ENCODE data around the gene TMEM9.
"Not testable (repeated sequence)": the region's sequence is repeated elsewhere in the genome, so short reads cannot be mapped to it uniquely, and the experiment has no call there.

The TMEM9 gene

DNA sequence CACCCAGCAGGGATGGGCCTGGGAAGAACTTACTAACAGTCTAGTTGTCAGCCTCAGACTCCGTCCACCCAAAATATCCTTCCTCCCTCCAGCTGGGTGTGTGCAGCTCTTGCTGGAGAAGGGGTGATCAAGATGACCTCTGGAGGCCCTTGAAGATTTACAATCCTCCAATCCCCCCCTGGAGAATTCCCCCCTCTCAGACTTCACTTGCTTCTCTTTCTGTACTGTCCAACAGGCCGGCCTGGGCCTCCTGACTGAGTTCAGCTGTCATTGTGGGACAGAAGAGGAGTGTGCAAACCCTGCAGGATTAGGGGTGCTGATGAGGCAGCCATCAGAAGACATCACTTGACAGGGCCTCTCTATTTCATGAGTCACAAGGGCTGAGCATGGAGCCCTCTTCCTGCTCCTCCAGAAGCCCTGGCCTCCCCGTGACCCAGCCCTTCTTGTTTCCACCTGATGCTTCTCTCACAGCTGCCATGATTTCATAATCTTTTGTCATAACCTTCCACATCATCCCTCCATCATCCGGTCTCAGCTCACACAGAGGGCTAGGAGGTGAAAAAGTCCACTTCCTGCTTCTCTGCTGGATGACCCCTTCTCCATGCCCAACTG lies 18.8 kb upstream of the TMEM9 start:
- DNase-seq (ENCODE audit: low read depth in 2 of 2) = no peak

DNA sequence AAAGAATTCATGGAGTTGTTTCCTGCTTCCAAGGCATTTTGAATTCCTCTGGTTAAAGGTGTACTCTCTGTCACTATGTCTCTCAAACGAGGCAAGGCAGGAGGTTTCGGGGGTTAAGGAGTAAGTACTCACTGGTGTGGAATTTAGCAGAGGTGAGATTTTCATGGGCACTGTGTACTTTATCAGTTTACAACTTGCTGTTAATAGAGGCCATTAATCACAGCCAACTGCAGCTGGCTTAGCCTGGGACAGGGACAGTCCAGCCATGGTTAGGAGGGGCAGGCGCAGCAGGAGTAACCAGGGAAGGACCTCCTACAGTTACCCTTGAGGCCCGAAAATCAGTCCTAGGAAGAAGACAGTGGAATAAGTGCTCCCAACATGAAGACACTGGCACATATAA lies 18.1 kb upstream of the TMEM9 start:
- no peak for DNase-seq (ENCODE audit: low read depth in 2 of 2)

DNA sequence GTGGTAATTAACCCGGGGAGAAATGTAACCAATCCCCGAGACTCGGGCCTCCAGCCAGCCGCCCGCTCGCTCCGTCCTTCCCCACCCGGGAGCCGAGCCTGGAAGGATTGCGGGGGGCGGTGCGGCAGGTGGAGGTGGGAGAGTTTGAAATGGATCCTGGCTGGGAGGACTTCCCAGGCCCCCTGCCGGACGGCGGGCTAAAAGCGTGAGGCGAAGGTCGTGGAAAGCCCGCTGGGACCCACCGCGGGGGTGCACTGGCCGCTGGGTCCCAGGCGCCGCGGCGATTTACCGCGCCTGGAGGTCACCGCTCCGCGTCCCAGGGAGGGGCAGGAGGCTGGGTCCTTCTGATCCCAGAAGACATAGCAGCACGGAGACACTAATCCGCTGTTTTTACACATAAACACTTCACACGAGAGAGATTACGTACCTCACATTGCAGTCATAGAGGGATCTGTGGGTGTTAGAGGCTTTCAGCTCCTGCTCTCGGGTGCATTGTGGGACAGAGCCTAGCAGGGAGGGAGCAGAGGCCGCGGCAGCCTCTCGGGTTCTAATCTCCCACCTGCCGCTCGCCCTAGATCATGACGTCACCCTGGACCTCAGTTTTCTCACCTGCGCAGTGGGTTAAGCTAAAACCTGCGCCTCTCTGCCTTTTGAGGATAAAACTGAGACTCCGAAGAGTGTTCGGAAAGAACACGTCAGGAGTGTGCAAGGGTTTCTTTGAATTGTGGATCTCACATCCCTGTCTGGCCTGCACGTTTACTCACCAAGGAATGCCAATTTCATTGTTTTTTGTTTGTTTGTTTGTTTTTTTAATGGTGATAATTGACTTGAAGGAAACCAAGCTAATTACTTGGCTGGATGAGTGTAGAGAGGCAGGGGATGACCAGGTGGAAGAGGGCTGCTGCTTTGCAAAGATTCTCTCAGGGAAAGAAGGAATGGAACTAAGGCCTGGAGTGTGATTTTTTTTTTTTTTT lies 17.1 kb upstream of the TMEM9 start:
- peak; percentile 41 to 59 for DNase-seq (ENCODE audit: low read depth in 2 of 2)

DNA sequence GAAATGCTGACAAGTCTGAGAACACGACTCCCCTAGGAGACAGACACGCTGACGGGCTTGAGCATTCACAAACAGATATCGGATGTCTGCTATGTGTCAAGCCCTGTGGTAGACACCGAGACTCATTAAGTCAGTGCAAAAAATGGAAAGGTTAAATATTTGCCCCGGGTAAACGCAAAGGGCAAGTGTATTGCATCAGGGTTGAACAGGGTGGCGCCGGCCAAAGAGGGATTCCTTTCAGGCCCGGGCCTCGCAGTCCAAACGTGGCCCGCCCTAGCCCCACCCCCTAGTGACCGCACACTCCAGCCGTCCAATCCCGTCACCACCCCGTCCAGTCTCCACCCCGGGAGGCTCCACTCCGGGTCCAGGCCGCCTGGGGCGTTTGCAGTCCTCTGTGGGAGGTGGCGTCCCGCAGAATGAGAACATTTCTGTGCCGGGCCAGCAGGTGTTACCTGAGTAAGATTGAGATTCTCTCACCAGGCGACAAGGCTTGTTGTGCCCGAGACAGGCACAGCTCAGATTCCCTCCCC lies 16.3 kb upstream of the TMEM9 start:
- peak; percentile 79 to 81 for DNase-seq (ENCODE audit: low read depth in 2 of 2)

DNA sequence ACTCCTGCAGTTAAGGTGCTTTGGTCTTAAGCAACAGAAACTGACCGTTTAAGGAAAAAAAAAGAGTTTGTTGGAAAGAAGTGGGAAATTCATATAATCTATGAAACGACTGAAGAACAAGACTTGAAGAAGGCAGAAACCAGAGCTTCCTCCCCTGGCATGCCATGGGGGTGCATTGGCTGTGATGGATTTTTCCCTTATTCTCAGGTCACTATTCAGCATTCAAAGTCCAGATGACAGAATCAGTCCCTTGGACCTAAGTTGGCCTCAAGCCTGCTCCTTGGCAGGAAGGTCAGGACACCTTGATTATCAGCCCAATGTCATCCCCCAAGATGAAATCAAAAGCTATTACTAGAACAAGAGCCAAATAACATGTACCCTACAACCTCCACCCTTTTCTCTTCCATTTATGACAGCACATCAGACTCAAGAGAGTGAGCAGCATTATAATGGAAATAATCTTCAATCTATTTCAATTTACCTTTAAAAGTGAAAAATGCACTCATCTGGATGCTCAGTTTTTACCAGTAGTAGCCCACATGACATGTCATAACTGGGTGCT lies 15.8 kb upstream of the TMEM9 start:
- DNase-seq (ENCODE audit: low read depth in 2 of 2) = no peak

DNA sequence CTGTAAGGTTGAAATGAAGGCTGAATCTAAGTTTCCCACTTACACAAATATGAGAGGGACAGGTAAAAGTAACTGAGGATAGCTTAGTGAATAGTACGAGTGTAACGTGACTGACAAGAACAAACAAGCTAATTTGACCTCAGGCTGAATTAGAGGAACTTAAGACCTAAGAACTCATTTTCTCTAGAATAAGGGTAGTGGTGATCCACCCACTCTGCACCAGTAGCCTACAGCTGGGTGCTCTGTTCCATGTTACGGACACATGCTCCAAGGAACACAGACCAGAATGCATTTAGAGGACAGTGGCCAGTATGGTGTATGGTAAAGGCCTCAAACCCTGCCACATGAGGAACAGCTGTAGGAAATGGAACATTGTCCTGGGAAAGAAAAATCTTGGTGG lies 14.9 kb upstream of the TMEM9 start:
- DNase-seq (ENCODE audit: low read depth in 2 of 2) = no peak

DNA sequence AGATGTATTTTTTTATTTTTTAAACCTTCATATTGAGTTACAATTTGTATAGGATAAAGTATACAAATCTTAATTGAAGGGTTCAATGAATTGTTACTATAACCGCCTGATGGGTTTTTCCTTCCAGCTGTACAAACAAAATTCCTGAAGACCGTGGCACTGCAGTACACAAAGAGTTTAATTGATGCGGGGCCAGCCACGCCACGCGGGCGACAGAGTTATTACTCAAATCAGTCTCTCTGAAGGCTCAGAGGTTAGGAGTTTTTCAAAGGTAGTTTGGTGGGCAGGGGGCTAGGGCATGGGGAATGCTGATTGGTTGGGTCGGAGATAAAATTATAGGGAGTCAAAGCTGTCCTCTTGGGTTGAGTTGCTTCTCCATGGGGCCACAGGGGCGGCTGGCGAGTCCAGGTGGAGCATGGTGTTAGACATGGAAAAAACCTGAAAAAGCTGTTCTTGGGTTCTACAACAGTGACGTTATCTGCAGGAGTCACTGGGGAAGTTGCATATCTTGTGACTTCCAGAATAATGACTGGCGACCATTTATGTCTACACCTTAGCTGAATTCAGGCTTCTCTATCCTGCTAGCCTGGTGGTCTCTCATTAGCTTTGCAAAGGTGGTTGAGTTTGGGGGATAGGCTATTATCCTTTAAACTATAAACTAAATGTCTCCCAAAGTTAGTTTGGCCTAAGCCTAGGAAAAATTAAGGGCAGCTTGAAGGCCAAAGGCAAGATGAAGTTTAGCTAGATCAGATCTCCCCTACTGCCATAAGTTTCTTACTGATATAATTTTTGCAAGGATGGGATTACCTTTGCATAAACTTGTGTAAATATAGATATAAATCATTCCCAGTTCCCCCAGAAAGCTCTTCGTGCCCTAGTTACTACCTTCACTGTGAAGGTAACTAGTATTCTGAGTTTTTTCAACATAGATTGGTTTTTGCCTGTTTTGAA lies 13.0 kb upstream of the TMEM9 start:
- no peak for DNase-seq (ENCODE audit: low read depth in 2 of 2)

DNA sequence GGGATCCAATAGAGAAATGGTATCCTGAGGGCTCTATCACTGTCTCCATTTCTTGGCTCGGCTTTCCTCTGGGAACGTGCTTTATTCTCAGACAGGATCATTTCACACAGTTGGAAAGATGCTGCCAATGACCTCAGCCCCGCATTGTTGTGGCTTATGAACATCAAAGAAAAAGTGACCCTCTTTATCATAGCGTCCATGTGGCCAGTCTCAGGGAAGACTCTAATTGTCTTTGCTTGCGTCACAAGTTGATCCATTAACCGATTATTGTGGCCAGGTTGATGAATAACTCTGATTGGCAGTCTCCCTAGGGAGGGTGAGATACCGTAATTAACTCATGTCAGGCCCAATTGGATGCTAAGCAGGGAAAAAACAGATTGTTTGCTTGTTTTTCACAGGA lies 10.4 kb upstream of the TMEM9 start:
- no peak for DNase-seq (ENCODE audit: low read depth in 2 of 2)

DNA sequence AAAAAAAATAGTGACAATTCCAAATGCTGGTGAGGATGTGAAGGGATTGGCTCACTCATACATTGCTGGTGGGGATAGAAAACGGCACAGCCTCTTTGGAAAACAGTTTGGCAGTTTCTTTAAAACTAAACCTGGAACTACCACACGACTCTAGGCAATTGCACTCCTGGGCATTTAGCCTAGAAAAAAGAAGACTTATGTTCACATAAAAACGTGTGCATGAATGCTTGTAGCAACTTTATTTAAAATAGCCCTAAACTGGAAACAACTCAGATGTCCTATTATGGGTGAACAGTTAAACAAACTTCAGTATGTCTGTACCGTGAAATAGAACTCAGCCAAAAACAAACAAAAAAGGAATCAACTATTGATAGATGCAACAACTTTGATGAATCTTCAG lies 9.4 kb upstream of the TMEM9 start:
- DNase-seq (ENCODE audit: low read depth in 2 of 2) = no peak

DNA sequence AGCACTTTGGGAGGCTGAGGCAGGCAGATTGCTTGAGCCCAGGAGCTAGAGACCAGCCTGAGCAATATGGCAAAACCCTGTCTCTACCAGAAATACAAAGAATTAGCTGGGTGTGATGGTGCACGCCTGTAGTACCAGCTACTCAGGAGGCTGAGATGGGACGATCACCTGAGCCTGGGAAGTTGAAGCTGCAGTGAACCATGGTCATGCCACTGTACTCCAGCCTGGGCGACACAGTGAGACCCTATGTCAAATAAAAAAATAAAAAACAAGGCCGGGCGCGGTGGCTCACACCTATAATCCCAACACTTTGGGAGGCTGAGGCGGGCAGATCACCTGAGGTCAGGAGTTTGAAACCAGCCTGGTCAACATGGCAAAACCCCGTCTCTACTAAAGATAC lies 8.8 kb upstream of the TMEM9 start:
- DNase-seq (ENCODE audit: low read depth in 2 of 2) = not testable (repeated sequence)

DNA sequence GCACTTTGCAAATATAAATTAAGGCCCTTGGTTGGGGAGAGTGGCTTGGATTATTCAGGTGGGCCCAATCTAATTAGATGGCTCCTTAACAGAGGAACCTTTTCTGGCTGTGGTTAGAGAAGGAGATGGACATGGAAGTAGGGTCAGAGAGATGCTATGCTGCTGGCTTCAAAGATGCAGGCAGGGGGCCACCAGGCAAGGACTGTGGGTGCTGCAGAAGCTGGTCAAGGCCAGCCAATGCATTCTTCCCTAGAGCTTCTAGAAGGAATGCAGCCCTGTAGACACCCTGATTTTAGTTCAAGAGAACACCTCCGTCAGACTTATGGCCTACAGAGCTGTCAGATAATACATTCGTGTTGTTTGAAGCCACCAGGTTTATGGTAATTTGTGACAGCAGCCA lies 3.7 kb upstream of the TMEM9 start:
- no peak for DNase-seq (ENCODE audit: low read depth in 2 of 2)

DNA sequence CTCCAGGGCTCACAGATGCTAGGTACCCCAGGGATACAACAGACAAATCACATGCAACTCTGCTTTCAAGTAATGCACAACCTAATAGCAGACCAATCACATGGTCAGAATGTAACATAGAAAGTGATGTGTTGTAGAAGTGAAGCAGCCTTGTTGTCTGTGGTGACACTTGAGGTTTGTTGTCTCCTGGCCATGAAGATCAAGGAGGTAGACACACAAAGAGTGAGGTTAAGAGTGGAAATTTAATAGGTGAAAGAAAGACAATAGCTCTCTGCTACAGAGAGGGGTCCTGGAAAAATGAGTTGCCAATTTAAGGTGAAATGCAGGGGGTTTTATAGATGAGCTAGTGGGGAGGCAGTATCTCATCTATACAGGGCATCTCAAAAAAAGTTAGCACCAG lies 2.5 kb upstream of the TMEM9 start:
- no peak for DNase-seq (ENCODE audit: low read depth in 2 of 2)

DNA sequence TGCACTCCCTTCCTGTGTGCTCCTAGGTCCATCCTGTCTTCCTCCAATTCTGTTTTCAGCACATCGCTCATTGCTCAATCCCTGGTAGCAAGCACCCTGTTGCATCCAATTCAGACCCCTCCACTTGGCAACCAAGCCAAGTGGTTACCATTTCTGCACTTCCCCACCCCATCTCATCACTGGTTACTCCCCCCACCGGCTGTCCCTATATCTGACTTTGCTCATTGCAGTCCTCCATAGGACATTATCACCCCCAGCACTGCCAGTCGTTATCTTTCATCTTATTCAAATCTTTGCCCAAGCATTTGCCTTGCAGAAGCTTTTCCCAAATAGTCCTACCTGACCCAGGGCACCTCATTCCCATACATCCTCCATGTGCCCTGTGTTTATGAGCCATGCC lies 2.1 kb upstream of the TMEM9 start:
- no peak for DNase-seq (ENCODE audit: low read depth in 2 of 2)

DNA sequence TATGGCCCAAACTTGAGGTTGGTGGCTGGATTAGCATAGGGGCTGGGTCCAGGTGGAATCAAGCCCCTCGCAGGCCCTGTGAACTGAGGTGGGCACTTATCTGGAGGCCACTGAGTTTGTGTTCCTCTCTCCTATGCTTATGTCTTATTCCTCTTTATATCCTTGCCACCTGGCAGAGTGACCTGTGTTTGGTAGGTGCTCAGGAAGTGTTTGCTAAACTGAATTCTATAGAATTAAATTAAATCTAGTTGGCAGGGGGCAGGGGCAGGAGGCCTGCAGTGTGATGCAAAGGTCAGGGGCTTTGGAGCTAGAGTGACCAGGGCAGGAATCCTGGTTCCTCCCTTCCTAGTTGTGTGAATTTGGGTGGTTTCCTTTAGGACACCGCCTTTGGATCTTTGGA lies 1.1 kb upstream of the TMEM9 start:
- DNase-seq (ENCODE audit: low read depth in 2 of 2) = no peak

DNA sequence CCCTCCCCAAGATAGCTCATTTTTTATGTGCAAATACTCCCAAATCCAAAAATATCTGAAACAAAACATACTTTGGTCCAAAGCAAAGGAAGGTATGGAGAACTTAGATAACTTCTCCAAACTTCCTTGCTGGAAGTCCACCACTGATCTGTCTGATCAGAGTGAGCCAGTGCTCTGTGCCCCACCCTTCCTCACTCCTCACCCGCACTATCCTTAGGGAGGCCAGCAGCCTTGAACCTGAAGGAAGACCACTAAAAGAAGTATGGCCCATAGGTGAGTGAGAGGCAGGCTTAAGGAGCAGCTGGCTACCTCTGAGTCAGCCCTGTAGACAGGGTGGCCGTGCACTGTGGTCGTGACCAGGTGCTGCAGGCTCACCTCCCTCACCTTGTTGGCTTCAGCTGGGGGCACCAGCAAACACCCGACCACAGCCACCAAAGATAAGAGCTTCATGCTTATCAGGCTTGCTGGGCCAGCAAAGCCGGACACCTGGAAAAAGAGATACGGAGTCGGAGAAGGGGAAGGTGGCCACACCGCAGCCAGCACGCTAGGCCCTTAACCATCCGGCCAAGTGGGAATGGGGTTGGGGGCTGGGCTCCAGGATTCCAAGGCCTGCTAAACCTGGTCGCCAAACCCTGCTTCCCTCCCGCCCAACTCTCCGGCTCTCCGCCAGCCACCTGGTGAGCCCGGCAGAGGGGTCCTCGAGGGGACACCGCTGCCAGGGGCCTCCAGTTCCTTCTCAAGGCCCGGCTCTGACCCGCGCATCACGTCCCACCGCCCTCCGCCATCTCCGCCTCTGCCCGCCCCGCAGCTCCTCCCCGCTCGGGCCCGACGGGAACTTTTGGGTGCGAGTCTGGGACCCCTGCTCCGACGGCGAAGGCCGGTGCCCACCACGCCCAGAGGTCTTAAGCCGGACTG lies 543 bp downstream of the TMEM9 start:
- DNase-seq (ENCODE audit: low read depth in 2 of 2) = no peak

DNA sequence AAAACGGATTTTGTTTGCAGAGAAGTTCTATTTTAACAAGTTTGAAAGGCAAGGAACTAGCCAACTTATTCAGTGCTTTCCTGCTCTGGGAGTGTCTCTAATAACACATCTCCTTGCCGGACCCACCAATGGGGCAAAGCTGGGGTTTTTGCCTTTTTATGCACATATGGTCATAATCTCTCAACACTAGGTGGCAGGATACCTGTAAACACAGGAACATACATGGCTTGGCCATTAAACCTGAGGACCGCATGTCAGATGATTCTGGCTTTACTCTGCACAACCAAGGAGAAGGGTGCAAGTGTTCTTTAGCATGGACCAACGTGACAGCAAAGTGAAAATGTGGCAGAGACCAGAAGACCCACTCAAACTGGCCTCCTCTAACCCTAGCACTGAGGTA lies 4.9 kb downstream of the TMEM9 start:
- no peak for DNase-seq (ENCODE audit: low read depth in 2 of 2)

DNA sequence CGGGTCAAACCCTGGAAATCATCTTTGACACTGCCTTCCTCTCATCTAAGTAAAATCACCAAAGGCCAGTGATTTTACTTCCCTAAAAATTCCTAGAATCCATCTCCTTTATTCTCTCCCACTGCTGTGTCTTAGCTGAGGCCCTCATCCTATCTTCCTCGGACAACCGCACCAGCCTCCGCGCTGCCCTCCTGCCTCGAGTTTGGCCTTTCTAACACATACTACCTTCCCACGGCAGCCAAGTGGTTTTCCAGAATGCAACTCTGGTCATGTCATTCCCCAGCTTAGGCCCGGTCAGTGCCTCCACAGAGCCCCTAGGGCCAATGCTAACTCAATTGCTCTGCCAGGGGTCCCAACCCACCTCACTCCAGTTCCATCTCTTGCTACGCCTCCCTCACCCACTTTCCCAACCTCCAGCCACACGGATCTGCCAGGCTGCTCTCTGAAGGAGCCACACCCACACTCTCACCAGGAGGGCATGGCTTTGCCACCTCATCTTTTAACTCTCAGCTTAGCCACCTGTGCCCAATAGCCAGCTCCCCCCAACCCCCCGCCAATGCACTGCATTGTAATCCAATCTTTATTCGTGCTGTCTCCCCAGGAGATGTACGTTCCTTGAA lies 6.8 kb downstream of the TMEM9 start:
- no peak for DNase-seq (ENCODE audit: low read depth in 2 of 2)

DNA sequence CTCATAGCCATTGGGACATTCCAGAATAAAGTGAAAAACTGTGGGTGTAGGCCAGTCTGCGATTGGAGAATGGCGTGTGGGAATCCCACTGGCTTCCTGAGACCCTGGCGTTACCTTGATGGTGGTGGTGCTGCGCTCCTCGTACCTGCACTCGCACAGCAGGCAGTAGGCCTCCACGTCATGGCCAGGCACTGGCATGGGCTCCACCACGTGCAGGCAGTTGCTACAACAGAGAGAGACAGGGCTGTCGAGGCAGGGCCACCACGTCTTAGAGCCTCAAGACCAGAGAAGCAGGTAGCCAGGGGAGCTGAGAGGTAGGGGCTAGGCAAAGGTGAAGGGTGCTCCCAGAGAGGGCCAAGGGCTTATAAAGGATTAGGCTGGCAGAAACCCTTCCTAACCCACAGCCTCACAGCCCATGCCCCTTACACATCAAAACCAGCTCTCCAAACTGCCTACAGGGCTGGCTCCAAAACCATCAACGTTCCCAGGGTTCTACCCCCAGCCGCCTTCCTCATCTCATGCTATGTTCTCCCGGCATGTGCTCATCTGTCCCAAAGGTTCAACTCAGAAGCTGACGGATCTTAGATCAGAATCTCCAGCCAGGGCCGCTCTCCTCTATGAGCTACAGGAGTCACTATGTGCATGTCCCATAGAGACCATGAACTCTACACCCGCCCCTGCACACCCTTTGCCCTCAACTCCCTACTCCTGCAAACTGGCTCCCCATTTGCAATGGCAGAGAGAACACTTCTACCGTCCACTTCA lies 7.5 kb downstream of the TMEM9 start:
- DNase-seq (ENCODE audit: low read depth in 2 of 2) = no peak

DNA sequence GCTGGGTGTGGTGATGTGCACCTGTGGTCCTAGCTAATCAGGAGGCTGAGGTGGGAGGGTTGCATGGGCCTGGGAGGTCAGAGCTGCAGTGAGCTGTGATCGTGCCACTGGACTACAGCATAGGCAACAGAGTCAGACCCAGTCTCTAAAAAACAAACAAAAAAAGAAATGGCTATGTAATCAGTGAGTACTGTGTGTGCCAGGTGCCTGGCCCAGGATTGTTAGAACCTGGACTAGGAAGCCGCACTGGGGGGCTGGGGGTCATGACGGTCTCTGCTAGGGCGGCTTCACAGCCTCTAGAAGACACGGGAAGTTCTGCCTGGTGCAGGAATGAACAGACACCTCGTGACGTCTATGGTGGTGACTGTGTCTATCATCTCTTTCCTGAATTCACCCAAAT lies 8.5 kb downstream of the TMEM9 start:
- no peak for DNase-seq (ENCODE audit: low read depth in 2 of 2)
